ENCODE measurements around the gene ENOSF1.

The ENOSF1 gene

DNA sequence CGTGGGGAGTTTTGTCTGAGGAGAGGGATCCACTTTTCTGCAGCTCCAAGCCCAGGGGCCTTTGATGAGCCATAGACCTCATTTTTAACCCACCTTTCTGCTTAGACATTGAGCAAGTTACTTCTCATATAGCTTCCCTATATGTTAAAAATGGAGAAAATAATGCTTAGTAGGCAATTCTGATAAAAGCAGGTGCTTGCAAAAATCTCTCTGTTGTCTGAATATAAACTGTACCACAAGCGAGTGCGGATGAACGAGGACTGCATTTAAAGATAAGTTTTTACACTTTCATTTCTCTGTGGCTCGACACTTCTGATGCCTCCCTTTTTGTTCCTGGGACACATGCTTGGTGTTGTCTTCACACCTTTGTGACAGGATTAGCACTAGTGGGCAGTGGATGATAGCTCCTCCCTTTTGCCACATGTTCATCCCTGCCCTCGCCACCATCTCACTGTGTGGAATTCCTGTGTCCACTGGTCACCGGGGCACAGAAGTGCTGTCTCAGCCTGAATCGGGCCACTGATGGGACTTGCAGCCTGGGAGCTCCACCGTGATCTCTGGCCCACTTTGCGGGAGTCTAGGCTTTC, 53.4 kb downstream of the ENOSF1 start:
- H3K36me3 ChIP-seq (ENCODE audit: control insufficient read depth, insufficient read depth, low read length), result peaks cover 40% of the 10 kb centered on the region

GRCh38 chr18:658001-658946, 54.2 kb downstream of the ENOSF1 start:
- peak overlapping the region; percentile 85 for H3K4me3 ChIP-seq (ENCODE audit: extremely low read depth, insufficient read depth, low read length, poor library complexity, severe bottlenecking)
- H3K4me1 ChIP-seq (ENCODE audit: control insufficient read depth, insufficient read depth, low read length, poor library complexity, severe bottlenecking), result no peaks in the 10 kb centered on the region
- peaks cover 40% of the 10 kb centered on the region for H3K36me3 ChIP-seq (ENCODE audit: control insufficient read depth, insufficient read depth, low read length)
- 1 to 5% methylated on average over 57 to 58 of the region's 72 CpGs for WGBS, 2 experiments (ENCODE audit: insufficient coverage in 2 of 2)
- peak overlapping the region; percentile 87 for H3K27ac ChIP-seq (ENCODE audit: low read depth, low read length, severe bottlenecking)
- H3K9me3 ChIP-seq (ENCODE audit: control insufficient read depth, low read length), result peaks cover 9% of the 10 kb centered on the region

More for the DNA sequence above, 53.4 kb downstream of the ENOSF1 start:
- WGBS, 2 experiments (ENCODE audit: insufficient coverage in 2 of 2), result 91 to 99% methylated on average over 8 to 9 of the region's 10 CpGs
- Histone ChIP-seq H3K4me3 (ENCODE audit: extremely low read depth, insufficient read depth, low read length, poor library complexity, severe bottlenecking) (peak overlapping the region; percentile 85), H3K4me1 (ENCODE audit: control insufficient read depth, insufficient read depth, low read length, poor library complexity, severe bottlenecking) (no peaks in the 10 kb centered on the region), H3K27ac (ENCODE audit: low read depth, low read length, severe bottlenecking) (no peak overlapping the region), H3K9me3 (ENCODE audit: control insufficient read depth, low read length) (peaks cover 9% of the 10 kb centered on the region)

DNA sequence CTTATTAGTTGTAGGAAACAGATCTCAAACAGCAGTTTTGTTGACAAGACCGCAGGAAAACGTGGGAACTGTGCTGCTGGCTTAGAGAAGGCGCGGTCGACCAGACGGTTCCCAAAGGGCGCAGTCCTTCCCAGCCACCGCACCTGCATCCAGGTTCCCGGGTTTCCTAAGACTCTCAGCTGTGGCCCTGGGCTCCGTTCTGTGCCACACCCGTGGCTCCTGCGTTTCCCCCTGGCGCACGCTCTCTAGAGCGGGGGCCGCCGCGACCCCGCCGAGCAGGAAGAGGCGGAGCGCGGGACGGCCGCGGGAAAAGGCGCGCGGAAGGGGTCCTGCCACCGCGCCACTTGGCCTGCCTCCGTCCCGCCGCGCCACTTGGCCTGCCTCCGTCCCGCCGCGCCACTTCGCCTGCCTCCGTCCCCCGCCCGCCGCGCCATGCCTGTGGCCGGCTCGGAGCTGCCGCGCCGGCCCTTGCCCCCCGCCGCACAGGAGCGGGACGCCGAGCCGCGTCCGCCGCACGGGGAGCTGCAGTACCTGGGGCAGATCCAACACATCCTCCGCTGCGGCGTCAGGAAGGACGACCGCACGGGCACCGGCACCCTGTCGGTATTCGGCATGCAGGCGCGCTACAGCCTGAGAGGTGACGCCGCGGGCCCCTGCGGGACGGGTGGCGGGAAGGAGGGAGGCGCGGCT, 55.0 kb downstream of the ENOSF1 start, which contains the start of gene TYMS:
TYMS (plus strand) TSS at position 343 of the 690 bp plus-strand sequence; CDS start at position 433, 90 bp downstream.
- Histone ChIP-seq H3K4me1 (ENCODE audit: control insufficient read depth, insufficient read depth, low read length, poor library complexity, severe bottlenecking) (peaks cover 2% of the 10 kb centered on the region), H3K9me3 (ENCODE audit: control insufficient read depth, low read length) (peaks cover 9% of the 10 kb centered on the region), H3K4me3 (ENCODE audit: extremely low read depth, insufficient read depth, low read length, poor library complexity, severe bottlenecking) (peak within 1 kb of the TSS; percentile 85), H3K36me3 (ENCODE audit: control insufficient read depth, insufficient read depth, low read length) (peaks cover 40% of the 10 kb centered on the region), H3K27ac (ENCODE audit: low read depth, low read length, severe bottlenecking) (peak within 1 kb of the TSS; percentile 87)
- WGBS, 2 experiments (ENCODE audit: insufficient coverage in 2 of 2), result 0% methylated on average over 68 to 79 of the region's 79 CpGs

DNA sequence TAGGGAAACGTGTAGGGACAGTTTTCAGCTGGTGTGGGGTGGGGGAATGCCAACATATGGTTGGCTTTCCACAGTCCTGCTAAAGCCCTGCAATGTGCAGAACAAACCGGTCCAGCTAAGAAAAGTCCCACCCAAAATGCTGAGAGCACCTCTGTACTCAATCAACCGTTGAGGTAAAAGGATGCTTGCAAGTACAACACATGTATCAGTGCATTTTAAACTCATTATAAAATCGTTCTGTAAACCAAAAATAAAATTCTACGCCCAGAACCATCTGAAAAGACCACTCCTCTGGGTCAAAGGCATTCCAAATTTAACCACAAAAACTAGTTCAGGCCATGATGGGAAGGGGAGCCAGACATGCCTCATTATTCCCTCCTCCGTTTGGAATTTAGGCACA, 57.0 kb downstream of the ENOSF1 start:
- H3K36me3 ChIP-seq (ENCODE audit: control insufficient read depth, insufficient read depth, low read length), result peaks cover 20% of the 10 kb centered on the region
- H3K27ac ChIP-seq (ENCODE audit: low read depth, low read length, severe bottlenecking), result no peak overlapping the region
- H3K9me3 ChIP-seq (ENCODE audit: control insufficient read depth, low read length), result peaks cover 8% of the 10 kb centered on the region
- no peak overlapping the region for H3K4me3 ChIP-seq (ENCODE audit: extremely low read depth, insufficient read depth, low read length, poor library complexity, severe bottlenecking)
- WGBS, 2 experiments (ENCODE audit: insufficient coverage in 2 of 2), result 90 to 92% methylated on average over 4 to 5 of the region's 6 CpGs
- peaks cover 6% of the 10 kb centered on the region for H3K4me1 ChIP-seq (ENCODE audit: control insufficient read depth, insufficient read depth, low read length, poor library complexity, severe bottlenecking)

DNA sequence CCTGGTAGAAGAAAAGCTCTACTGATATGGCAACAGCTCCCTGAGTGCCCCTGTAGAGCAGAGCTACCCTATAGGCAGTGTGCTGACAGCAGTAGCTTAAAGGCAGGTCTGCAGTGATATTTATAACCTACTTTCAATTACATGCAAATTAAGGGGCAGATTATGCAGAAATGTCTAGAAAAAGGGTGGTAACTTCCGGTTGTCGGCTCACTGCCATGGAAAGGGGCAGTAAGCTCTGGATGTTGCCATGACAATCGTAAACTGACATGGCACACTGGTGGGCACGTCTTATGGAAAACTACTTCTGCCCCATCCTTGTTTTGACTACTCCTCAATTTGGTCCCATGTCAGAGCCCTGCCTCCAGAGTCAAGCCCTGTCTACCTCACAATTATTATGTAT, 57.8 kb downstream of the ENOSF1 start:
- no peak overlapping the region for H3K27ac ChIP-seq (ENCODE audit: low read depth, low read length, severe bottlenecking)
- WGBS, 2 experiments (ENCODE audit: insufficient coverage in 2 of 2), result 82 to 90% methylated on average over 4 of the region's 4 CpGs
- H3K9me3 ChIP-seq (ENCODE audit: control insufficient read depth, low read length), result no peaks in the 10 kb centered on the region
- H3K4me1 ChIP-seq (ENCODE audit: control insufficient read depth, insufficient read depth, low read length, poor library complexity, severe bottlenecking), result peaks cover 6% of the 10 kb centered on the region
- no peak overlapping the region for H3K4me3 ChIP-seq (ENCODE audit: extremely low read depth, insufficient read depth, low read length, poor library complexity, severe bottlenecking)
- peaks cover 11% of the 10 kb centered on the region for H3K36me3 ChIP-seq (ENCODE audit: control insufficient read depth, insufficient read depth, low read length)

DNA sequence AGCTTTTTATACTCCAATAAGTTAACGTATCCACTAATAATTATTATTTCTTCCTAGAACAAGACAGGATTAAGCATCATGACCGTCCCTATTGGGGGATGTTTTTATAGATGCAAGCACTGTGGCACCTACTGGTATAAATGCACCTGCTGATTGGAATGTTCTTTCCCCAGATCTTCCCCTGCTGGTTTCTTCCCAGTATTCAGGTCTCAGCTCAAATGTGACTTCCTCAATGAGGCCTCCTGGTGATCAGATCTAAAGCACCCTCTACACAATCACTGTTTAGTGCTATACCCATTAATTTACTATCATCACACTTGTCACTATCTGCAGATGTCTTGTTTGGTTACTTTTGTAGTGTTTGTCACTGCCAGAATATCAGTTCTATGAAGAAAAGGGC, 58.9 kb downstream of the ENOSF1 start:
- Histone ChIP-seq H3K4me3 (ENCODE audit: extremely low read depth, insufficient read depth, low read length, poor library complexity, severe bottlenecking) (no peak overlapping the region), H3K36me3 (ENCODE audit: control insufficient read depth, insufficient read depth, low read length) (peaks cover under 1% of the 10 kb centered on the region), H3K4me1 (ENCODE audit: control insufficient read depth, insufficient read depth, low read length, poor library complexity, severe bottlenecking) (peaks cover 6% of the 10 kb centered on the region), H3K9me3 (ENCODE audit: control insufficient read depth, low read length) (no peaks in the 10 kb centered on the region), H3K27ac (ENCODE audit: low read depth, low read length, severe bottlenecking) (no peak overlapping the region)
- no CpG with 5 or more reads among the region's 2 CpGs for WGBS, 2 experiments (ENCODE audit: insufficient coverage in 2 of 2)

DNA sequence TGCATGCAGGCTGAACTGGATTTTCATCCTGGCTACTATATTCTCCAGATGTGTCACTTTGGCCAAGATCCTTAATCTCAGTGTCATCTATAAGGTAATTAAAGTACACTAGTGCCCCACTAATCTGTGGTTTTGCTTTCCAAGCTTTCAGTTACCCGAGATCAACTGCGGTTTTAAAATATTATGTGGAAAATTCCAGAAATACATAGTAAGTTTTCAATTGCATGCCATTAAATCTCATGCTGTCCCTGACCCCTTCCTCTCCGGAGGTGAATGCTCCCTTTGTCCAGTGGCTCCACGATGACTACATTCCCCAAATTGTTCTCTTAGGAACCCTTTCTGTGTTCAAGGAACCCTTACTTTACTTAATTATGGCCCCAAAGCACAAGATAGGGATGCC, 60.3 kb downstream of the ENOSF1 start:
- Histone ChIP-seq H3K4me1 (ENCODE audit: control insufficient read depth, insufficient read depth, low read length, poor library complexity, severe bottlenecking) (peaks cover 6% of the 10 kb centered on the region), H3K9me3 (ENCODE audit: control insufficient read depth, low read length) (no peaks in the 10 kb centered on the region), H3K4me3 (ENCODE audit: extremely low read depth, insufficient read depth, low read length, poor library complexity, severe bottlenecking) (no peak overlapping the region), H3K27ac (ENCODE audit: low read depth, low read length, severe bottlenecking) (no peak overlapping the region), H3K36me3 (ENCODE audit: control insufficient read depth, insufficient read depth, low read length) (no peaks in the 10 kb centered on the region)
- WGBS, 2 experiments (ENCODE audit: insufficient coverage in 2 of 2), result 82 to 92% methylated on average over 2 of the region's 4 CpGs

GRCh38 chr18:650428-650858, 62.0 kb downstream of the ENOSF1 start:
- Histone ChIP-seq H3K27ac (ENCODE audit: low read depth, low read length, severe bottlenecking) (no peak overlapping the region), H3K36me3 (ENCODE audit: control insufficient read depth, insufficient read depth, low read length) (no peaks in the 10 kb centered on the region), H3K4me3 (ENCODE audit: extremely low read depth, insufficient read depth, low read length, poor library complexity, severe bottlenecking) (no peak overlapping the region), H3K4me1 (ENCODE audit: control insufficient read depth, insufficient read depth, low read length, poor library complexity, severe bottlenecking) (peaks cover 6% of the 10 kb centered on the region), H3K9me3 (ENCODE audit: control insufficient read depth, low read length) (no peaks in the 10 kb centered on the region)
- 88 to 93% methylated on average over 3 of the region's 6 CpGs for WGBS, 2 experiments (ENCODE audit: insufficient coverage in 2 of 2)

DNA sequence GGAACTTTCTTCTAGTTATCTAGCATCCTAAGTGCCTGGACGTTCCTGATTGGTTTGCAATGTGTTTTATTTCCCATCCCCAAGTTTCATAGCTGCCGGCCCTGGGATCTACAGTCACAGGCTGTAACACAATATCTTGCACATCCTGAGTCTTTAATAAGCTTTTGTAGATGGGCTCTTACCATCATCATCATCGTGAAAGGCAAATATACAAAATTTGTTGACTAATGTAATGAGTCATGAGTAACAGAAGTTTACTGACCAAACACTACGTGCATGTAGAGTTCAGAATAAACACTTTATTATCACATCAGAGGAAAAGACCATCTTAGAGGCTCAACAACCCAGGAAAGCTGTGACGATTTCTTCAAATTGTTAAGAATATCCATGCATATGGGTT, 63.1 kb downstream of the ENOSF1 start:
- H3K27ac ChIP-seq (ENCODE audit: low read depth, low read length, severe bottlenecking), result no peak overlapping the region
- H3K4me3 ChIP-seq (ENCODE audit: extremely low read depth, insufficient read depth, low read length, poor library complexity, severe bottlenecking), result no peak overlapping the region
- no peaks in the 10 kb centered on the region for H3K36me3 ChIP-seq (ENCODE audit: control insufficient read depth, insufficient read depth, low read length)
- WGBS, 2 experiments (ENCODE audit: insufficient coverage in 2 of 2), result 90 to 100% methylated on average over 1 to 2 of the region's 5 CpGs
- no peaks in the 10 kb centered on the region for H3K9me3 ChIP-seq (ENCODE audit: control insufficient read depth, low read length)
- H3K4me1 ChIP-seq (ENCODE audit: control insufficient read depth, insufficient read depth, low read length, poor library complexity, severe bottlenecking), result peaks cover 6% of the 10 kb centered on the region

DNA sequence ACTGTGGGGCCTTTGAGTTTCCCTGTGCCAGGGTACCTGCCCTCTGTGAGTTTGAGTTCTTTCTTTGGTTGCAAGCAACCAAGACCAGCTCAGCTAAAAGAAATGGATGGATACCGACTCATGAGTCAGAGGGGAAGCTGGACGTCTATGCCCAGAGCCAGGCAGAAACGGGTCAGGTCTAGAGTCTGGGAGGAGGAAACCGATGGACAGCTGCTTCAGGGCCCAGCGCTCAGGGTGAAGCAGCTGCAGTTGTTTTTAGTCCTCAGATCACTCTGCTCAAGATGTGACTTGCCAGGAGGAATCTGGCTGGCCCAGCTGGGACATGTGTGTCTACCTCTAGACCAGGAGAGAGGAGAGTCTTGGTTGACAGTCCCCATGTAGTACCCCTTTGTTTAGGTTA, 65.1 kb downstream of the ENOSF1 start:
- Histone ChIP-seq H3K4me3 (ENCODE audit: extremely low read depth, insufficient read depth, low read length, poor library complexity, severe bottlenecking) (no peak overlapping the region), H3K27ac (ENCODE audit: low read depth, low read length, severe bottlenecking) (no peak overlapping the region), H3K9me3 (ENCODE audit: control insufficient read depth, low read length) (no peaks in the 10 kb centered on the region), H3K4me1 (ENCODE audit: control insufficient read depth, insufficient read depth, low read length, poor library complexity, severe bottlenecking) (peaks cover 3% of the 10 kb centered on the region), H3K36me3 (ENCODE audit: control insufficient read depth, insufficient read depth, low read length) (no peaks in the 10 kb centered on the region)
- WGBS, 2 experiments (ENCODE audit: insufficient coverage in 2 of 2), result 94% methylated on average over 5 of the region's 5 CpGs

Data from mesodermal cell (in vitro differentiated cells).